ENCODE data around the gene JARID2. TPM values are rescaled to one million over a fixed set of nuclear protein-coding genes. Genes with fewer than 3 reads are reported as not detected.
"Not testable (repeated sequence)": the region's sequence is repeated elsewhere in the genome, so short reads cannot be mapped to it uniquely, and the experiment has no call there.

JARID2 gene
- total RNA-seq, 2 donors from 2014 or later, result 8.3 to 12.8 TPM

GRCh38 chr6:15322184-15322583, 76.3 kb downstream of the JARID2 start:
- DNase-seq (ENCODE audit: low spot score), result no peak
- peaks cover 0 to 11% of the 10 kb centered on the region in 2 donors for H3K4me1 ChIP-seq (ENCODE audit: control insufficient read depth in 1 of 2, low read depth in 2 of 2)
- no peaks in the 10 kb centered on the region for H3K27me3 ChIP-seq (replicated peaks; ENCODE audit: insufficient read depth)
- ATAC-seq (ENCODE audit: insufficient number of reproducible peaks, low FRiP score, low read depth), result no peak
- H3K27ac ChIP-seq, result no peak overlapping the region
- H3K4me3 ChIP-seq, result no peak overlapping the region
- H3K36me3 ChIP-seq, result no peaks in the 10 kb centered on the region
- no peaks in the 10 kb centered on the region for H3K9me3 ChIP-seq
- TF ChIP-seq CTCF (IDR thresholded peaks at IDR 0.05), result no peak

GRCh38 chr6:15322781-15323536, 77.1 kb downstream of the JARID2 start:
- no peak for ATAC-seq (ENCODE audit: insufficient number of reproducible peaks, low FRiP score, low read depth)
- Histone ChIP-seq H3K9me3 (no peaks in the 10 kb centered on the region), H3K36me3 (no peaks in the 10 kb centered on the region), H3K27ac (no peak overlapping the region), H3K4me1 (ENCODE audit: control insufficient read depth in 1 of 2, low read depth in 2 of 2) (peaks cover 0 to 12% of the 10 kb centered on the region in 2 donors), H3K27me3 (replicated peaks; ENCODE audit: insufficient read depth) (no peaks in the 10 kb centered on the region), H3K4me3 (no peak overlapping the region)
- no peak for DNase-seq (ENCODE audit: low spot score)
- TF ChIP-seq CTCF (IDR thresholded peaks at IDR 0.05), result no peak

- H3K27me3 ChIP-seq (replicated peaks; ENCODE audit: insufficient read depth); H3K27ac ChIP-seq; H3K9me3 ChIP-seq; H3K36me3 ChIP-seq; DNase-seq (ENCODE audit: low spot score); ATAC-seq (ENCODE audit: insufficient number of reproducible peaks, low FRiP score, low read depth); H3K4me3 ChIP-seq: not testable (repeated sequence)
- H3K4me1 ChIP-seq (ENCODE audit: control insufficient read depth in 1 of 2, low read depth in 2 of 2), result peaks cover 0 to 13% of the 10 kb centered on the region in 2 donors
Observed at GRCh38 chr6:15323611-15324010, 77.7 kb downstream of the JARID2 start.

- Histone ChIP-seq H3K36me3 (no peaks in the 10 kb centered on the region), H3K27ac (no peak overlapping the region), H3K27me3 (replicated peaks; ENCODE audit: insufficient read depth) (no peaks in the 10 kb centered on the region), H3K9me3 (no peaks in the 10 kb centered on the region), H3K4me1 (ENCODE audit: control insufficient read depth in 1 of 2, low read depth in 2 of 2) (peaks cover 7 to 22% of the 10 kb centered on the region in 2 donors), H3K4me3 (no peak overlapping the region)
- ATAC-seq (ENCODE audit: insufficient number of reproducible peaks, low FRiP score, low read depth) (no peak), DNase-seq (ENCODE audit: low spot score) (no peak)
- no peak for TF ChIP-seq CTCF (IDR thresholded peaks at IDR 0.05)
Observed at GRCh38 chr6:15324427-15324985, 78.6 kb downstream of the JARID2 start.

GRCh38 chr6:15325540-15325955, 79.7 kb downstream of the JARID2 start:
- no peak overlapping the region for H3K4me3 ChIP-seq
- no peaks in the 10 kb centered on the region for H3K36me3 ChIP-seq
- DNase-seq (ENCODE audit: low spot score), result no peak
- peaks cover 7 to 29% of the 10 kb centered on the region in 2 donors for H3K4me1 ChIP-seq (ENCODE audit: control insufficient read depth in 1 of 2, low read depth in 2 of 2)
- no peaks in the 10 kb centered on the region for H3K27me3 ChIP-seq (replicated peaks; ENCODE audit: insufficient read depth)
- H3K9me3 ChIP-seq, result no peaks in the 10 kb centered on the region
- H3K27ac ChIP-seq, result no peak overlapping the region
- ATAC-seq (ENCODE audit: insufficient number of reproducible peaks, low FRiP score, low read depth), result no peak
- TF ChIP-seq CTCF (IDR thresholded peaks at IDR 0.05), result no peak

All from thoracic aorta (tissue), 2 donors.